HepG2 (cell line): ENCODE data around the gene HSP90AB1. TPM values are rescaled to one million over a fixed set of nuclear protein-coding genes. Genes with fewer than 3 reads are reported as not detected.
A peak's percentile ranks its signal among the peaks of the same experiment; 100 is the strongest.

ENCODE experiments used
- FIP1L1 ChIP-seq: fragments of 200-400 bp; formaldehyde crosslinking; IDR thresholded peaks from 2 replicates; pipeline ENCODE4 v1.6.1; 2018; ENCODE audit warnings: low read depth, mild to moderate bottlenecking, low read length, moderate library complexity, borderline replicate concordance; ENCODE audit not compliant: insufficient read depth
- FLYWCH1 ChIP-seq: sonication (generic); formaldehyde crosslinking; IDR thresholded peaks from 2 replicates; pipeline ENCODE4 v1.8.1; 2023; ENCODE audit warnings: mild to moderate bottlenecking, missing genetic modification reagents
- HNRNPL ChIP-seq: fragments of 200-400 bp; formaldehyde crosslinking; IDR thresholded peaks from 2 replicates; pipeline ENCODE4 v1.6.1; 2017; ENCODE audit warnings: mild to moderate bottlenecking, low read depth, low read length
- IRX3 ChIP-seq: sonication (generic); formaldehyde crosslinking; IDR thresholded peaks from 2 replicates; pipeline ENCODE4 v1.8.1; 2023; ENCODE audit warnings: mild to moderate bottlenecking, low read depth, missing genetic modification reagents, borderline replicate concordance
- KLF11 ChIP-seq: IDR thresholded peaks from 2 replicates; pipeline ENCODE4 v1.6.1; 2016; ENCODE audit warnings: missing compliant biosample characterization
- ZC3H4 ChIP-seq: sonication (generic); formaldehyde crosslinking; IDR thresholded peaks from 2 replicates; pipeline ENCODE4 v1.4.0; 2020; ENCODE audit warnings: missing genetic modification reagents, borderline replicate concordance
- ZFP90 ChIP-seq: sonication (generic); formaldehyde crosslinking; IDR thresholded peaks from 2 replicates; pipeline ENCODE4 v1.8.0; 2022; ENCODE audit warnings: missing genetic modification reagents, mild to moderate bottlenecking, inconsistent platforms, borderline replicate concordance
- ZNF101 ChIP-seq: sonication (generic); formaldehyde crosslinking; IDR thresholded peaks from 2 replicates; pipeline ENCODE4 v1.4.0; 2020; ENCODE audit warnings: mild to moderate bottlenecking, low read depth, missing genetic modification reagents, borderline replicate concordance
- ZNF20 ChIP-seq: sonication (generic); formaldehyde crosslinking; IDR thresholded peaks from 2 replicates; pipeline ENCODE4 v1.4.0; 2020; ENCODE audit warnings: mild to moderate bottlenecking, moderate library complexity, missing genetic modification reagents
- ZNF253 ChIP-seq: sonication (generic); formaldehyde crosslinking; IDR thresholded peaks from 2 replicates; pipeline ENCODE4 v1.8.0; 2022; ENCODE audit warnings: mild to moderate bottlenecking, missing genetic modification reagents, borderline replicate concordance
- ZNF496 ChIP-seq: sonication (generic); formaldehyde crosslinking; IDR thresholded peaks from 2 replicates; pipeline ENCODE4 v1.8.1; 2023; ENCODE audit warnings: mild to moderate bottlenecking, moderate library complexity, missing genetic modification reagents; ENCODE audit not compliant: insufficient replicate concordance
- ZNF552 ChIP-seq: sonication (generic); formaldehyde crosslinking; IDR thresholded peaks from 2 replicates; pipeline ENCODE4 v1.9.0; 2022; ENCODE audit warnings: missing genetic modification reagents, mild to moderate bottlenecking, borderline replicate concordance
- ZNF7 ChIP-seq: IDR thresholded peaks from 2 replicates; pipeline ENCODE4 v1.6.1; 2016; ENCODE audit warnings: missing biosample characterization, missing genetic modification reagents
- polyA plus RNA-seq, 8 experiments: library from polyadenylated mRNA; depleted of rRNA in 3 of 8; stranded (reverse) in 7 of 8; unstranded in 1 of 8; fragments of >200 nt; fragmentation: Illumina TruSeq in 4 of 8; extraction: Trizol in 4 of 8; gene quantifications; 2 replicates each; pipeline versions ENCODE4 v1.2.1 to v1.2.3, GENCODE V29; 2011 to 2016; ENCODE audit warnings: low read depth in 4 of 8, missing spikeins in 1 of 8, mixed read lengths in 1 of 8; ENCODE audit not compliant: insufficient read depth in 1 of 8
- total RNA-seq, 5 experiments: library from RNA; depleted of rRNA; stranded (reverse); fragments of >200 nt; fragmentation: Illumina TruSeq; extraction: Trizol; gene quantifications; 2 replicates each; pipeline ENCODE4 v1.2.3, GENCODE V29; 2016; ENCODE audit warnings: low read depth in 1 of 5
- TF ChIP-seq, protein P1 (sequence below): sonication (generic); formaldehyde crosslinking; conservative IDR thresholded peaks from 2 replicates; pipeline ENCODE4 v1.4.0; 2020; ENCODE audit warnings: missing genetic modification reagents
- TF ChIP-seq, protein P2 (sequence below): IDR thresholded peaks from 2 replicates; pipeline ENCODE4 v1.6.1; 2018; ENCODE audit warnings: missing genetic modification reagents
- TF ChIP-seq, protein P3 (sequence below), 2 experiments: sonication (generic) in 1 of 2; formaldehyde crosslinking in 1 of 2; IDR thresholded peaks; 2 replicates each; pipeline versions ENCODE4 v1.6.1 to v1.9.0; 2014 to 2022; ENCODE audit warnings: antibody characterized with exemption in 1 of 2, borderline replicate concordance in 1 of 2, inconsistent platforms in 1 of 2, low read depth in 1 of 2, missing genetic modification reagents in 1 of 2
- TF ChIP-seq, protein P4 (sequence below): sonication (generic); formaldehyde crosslinking; IDR thresholded peaks from 2 replicates; pipeline ENCODE4 v1.4.0; 2020; ENCODE audit warnings: mild to moderate bottlenecking, missing genetic modification reagents
- TF ChIP-seq, protein P5 (sequence below): sonication (generic); formaldehyde crosslinking; IDR thresholded peaks from 2 replicates; pipeline ENCODE4 v1.8.0; 2022; ENCODE audit warnings: missing genetic modification reagents, mild to moderate bottlenecking, inconsistent platforms, borderline replicate concordance

Gene HSP90AB1
- total and polyA plus RNA-seq, 2 of the 13 experiments (the other 11 are each of a cell fraction or from before 2014, with no cell fraction given): 1,325 to 1,472 TPM

DNA sequence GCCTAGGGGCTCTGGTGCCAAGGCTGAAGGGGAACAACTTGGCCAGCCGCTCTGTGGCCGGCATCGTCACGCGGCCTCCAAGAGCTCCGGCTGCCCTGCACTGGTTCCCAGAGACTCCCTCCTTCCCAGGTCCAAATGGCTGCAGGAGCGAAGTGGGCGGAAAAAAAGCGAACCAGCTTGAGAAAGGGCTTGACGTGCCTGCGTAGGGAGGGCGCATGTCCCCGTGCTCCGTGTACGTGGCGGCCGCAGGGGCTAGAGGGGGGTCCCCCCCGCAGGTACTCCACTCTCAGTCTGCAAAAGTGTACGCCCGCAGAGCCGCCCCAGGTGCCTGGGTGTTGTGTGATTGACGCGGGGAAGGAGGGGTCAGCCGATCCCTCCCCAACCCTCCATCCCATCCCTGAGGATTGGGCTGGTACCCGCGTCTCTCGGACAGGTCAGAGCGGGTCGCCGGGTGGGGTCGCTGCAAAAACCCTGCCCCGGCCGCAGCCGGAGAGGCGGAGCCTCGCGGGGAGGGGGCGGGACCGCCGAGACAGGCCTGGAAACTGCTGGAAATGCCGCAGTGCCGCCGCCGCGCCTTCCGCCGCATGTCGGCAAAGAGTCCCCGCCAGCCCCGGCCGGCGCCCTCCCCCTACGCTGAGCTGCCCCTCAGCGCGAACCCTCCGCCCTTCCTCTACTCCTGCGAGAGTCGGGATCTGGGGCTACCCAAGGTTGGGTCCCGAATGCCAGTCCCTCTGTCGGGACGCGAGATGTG, 814 bp upstream of the HSP90AB1 start (continued):
- TF ChIP-seq, protein P1, sequence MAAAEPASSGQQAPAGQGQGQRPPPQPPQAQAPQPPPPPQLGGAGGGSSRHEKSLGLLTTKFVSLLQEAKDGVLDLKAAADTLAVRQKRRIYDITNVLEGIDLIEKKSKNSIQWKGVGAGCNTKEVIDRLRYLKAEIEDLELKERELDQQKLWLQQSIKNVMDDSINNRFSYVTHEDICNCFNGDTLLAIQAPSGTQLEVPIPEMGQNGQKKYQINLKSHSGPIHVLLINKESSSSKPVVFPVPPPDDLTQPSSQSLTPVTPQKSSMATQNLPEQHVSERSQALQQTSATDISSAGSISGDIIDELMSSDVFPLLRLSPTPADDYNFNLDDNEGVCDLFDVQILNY (CRISPR knock-in tag): no peak
- peak; percentile 43; the same call in 1 of the 2 replicates for TF ChIP-seq ZC3H4 (CRISPR knock-in tag)
- 0 out of 2 replicates have a peak, but pooled peaks have one; percentile 85 for TF ChIP-seq ZNF20 (CRISPR knock-in tag)
- TF ChIP-seq, protein P2, sequence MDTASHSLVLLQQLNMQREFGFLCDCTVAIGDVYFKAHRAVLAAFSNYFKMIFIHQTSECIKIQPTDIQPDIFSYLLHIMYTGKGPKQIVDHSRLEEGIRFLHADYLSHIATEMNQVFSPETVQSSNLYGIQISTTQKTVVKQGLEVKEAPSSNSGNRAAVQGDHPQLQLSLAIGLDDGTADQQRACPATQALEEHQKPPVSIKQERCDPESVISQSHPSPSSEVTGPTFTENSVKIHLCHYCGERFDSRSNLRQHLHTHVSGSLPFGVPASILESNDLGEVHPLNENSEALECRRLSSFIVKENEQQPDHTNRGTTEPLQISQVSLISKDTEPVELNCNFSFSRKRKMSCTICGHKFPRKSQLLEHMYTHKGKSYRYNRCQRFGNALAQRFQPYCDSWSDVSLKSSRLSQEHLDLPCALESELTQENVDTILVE (CRISPR knock-in tag): peak; percentile 68; the same call in 1 of the 2 replicates
- TF ChIP-seq FIP1L1: no peak
- peak; percentile 91 for TF ChIP-seq ZFP90 (CRISPR knock-in tag)
- TF ChIP-seq ZNF496 (CRISPR knock-in tag): no peak
- TF ChIP-seq ZNF101 (CRISPR knock-in tag): no peak
- peak; percentile 64; the same call in 1 of the 2 replicates for TF ChIP-seq KLF11 (CRISPR knock-in tag)
- TF ChIP-seq ZNF253 (CRISPR knock-in tag): 0 out of 2 replicates have a peak, but pooled peaks have one; percentile 12
- no peak for TF ChIP-seq FLYWCH1 (CRISPR knock-in tag)
- TF ChIP-seq, protein P3, sequence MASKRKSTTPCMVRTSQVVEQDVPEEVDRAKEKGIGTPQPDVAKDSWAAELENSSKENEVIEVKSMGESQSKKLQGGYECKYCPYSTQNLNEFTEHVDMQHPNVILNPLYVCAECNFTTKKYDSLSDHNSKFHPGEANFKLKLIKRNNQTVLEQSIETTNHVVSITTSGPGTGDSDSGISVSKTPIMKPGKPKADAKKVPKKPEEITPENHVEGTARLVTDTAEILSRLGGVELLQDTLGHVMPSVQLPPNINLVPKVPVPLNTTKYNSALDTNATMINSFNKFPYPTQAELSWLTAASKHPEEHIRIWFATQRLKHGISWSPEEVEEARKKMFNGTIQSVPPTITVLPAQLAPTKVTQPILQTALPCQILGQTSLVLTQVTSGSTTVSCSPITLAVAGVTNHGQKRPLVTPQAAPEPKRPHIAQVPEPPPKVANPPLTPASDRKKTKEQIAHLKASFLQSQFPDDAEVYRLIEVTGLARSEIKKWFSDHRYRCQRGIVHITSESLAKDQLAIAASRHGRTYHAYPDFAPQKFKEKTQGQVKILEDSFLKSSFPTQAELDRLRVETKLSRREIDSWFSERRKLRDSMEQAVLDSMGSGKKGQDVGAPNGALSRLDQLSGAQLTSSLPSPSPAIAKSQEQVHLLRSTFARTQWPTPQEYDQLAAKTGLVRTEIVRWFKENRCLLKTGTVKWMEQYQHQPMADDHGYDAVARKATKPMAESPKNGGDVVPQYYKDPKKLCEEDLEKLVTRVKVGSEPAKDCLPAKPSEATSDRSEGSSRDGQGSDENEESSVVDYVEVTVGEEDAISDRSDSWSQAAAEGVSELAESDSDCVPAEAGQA (IDR thresholded peaks at IDR 0.05; ENCODE audit: low read depth): no peak
- TF ChIP-seq, protein P3 (CRISPR knock-in tag; IDR thresholded peaks at IDR 0.05; ENCODE audit: borderline replicate concordance): peak; percentile 19; the same call in 1 of the 2 replicates
- TF ChIP-seq HNRNPL: peak; percentile 65; the same call in 1 of the 2 replicates
- TF ChIP-seq, protein P4, sequence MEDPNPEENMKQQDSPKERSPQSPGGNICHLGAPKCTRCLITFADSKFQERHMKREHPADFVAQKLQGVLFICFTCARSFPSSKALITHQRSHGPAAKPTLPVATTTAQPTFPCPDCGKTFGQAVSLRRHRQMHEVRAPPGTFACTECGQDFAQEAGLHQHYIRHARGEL (CRISPR knock-in tag): no peak
- TF ChIP-seq, protein P5, sequence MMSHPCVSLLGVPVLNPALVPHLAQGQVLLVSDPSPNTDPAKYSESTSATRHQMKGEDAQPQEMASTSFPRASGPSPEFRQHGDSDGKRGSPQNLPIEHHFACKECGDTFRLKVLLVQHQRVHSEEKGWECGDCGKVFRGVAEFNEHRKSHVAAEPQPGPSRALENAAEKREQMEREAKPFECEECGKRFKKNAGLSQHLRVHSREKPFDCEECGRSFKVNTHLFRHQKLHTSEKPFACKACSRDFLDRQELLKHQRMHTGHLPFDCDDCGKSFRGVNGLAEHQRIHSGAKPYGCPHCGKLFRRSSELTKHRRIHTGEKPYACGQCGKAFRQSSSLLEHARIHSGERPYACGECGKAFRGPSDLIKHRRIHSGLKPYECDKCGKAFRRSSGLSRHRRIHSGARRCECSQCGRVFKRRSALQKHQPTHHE (CRISPR knock-in tag): no peak
- no peak for TF ChIP-seq ZNF7 (CRISPR knock-in tag)
- TF ChIP-seq IRX3: peak; percentile 79; the same call in 1 of the 2 replicates
- TF ChIP-seq ZNF552 (CRISPR knock-in tag): peak; percentile 43; the same call in 1 of the 2 replicates
